Skeletal muscle satellite cell (primary cell): Measurements from ENCODE around the gene ZNF862.

Experiments
- H3K27me3 ChIP-seq: 2 replicates; pipeline ENCODE4 v1.7.0; 2013; ENCODE audit warnings: low read length; ENCODE audit not compliant: control insufficient read depth, insufficient read depth
- H3K36me3 ChIP-seq: 2 replicates; pipeline ENCODE4 v1.7.0; 2013; ENCODE audit warnings: mild to moderate bottlenecking, control low read depth, low read length; ENCODE audit not compliant: insufficient read depth
- H3K4me1 ChIP-seq: 2 replicates; pipeline ENCODE4 v1.7.0; 2013; ENCODE audit warnings: low read length; ENCODE audit not compliant: control insufficient read depth, insufficient read depth
- H3K4me2 ChIP-seq: 2 replicates; pipeline ENCODE4 v1.7.0; 2013; ENCODE audit warnings: mild to moderate bottlenecking, low read length
- H3K4me3 ChIP-seq: 2 replicates; pipeline ENCODE4 v1.7.0; 2013; ENCODE audit warnings: low read length
- H3K9ac ChIP-seq: 2 replicates; pipeline ENCODE4 v1.7.0; 2013; ENCODE audit warnings: mild to moderate bottlenecking, low read depth, low read length, moderate library complexity
- H3K9me3 ChIP-seq: replicated peaks from 2 replicates; pipeline ENCODE4 v1.7.0; 2013; ENCODE audit warnings: mild to moderate bottlenecking, control low read depth, low read length

The ZNF862 gene

GRCh38 chr7:149819141-149819960 is 18.8 kb upstream of the ZNF862 start:
- Histone ChIP-seq H3K9ac (no peak overlapping the region), H3K36me3 (no peaks in the 10 kb centered on the region), H3K4me2 (no peak overlapping the region), H3K27me3 (peaks cover 39% of the 10 kb centered on the region), H3K4me3 (no peak overlapping the region), H3K9me3 (no peaks in the 10 kb centered on the region), H3K4me1 (no peaks in the 10 kb centered on the region)

GRCh38 chr7:149819961-149820340 is 18.2 kb upstream of the ZNF862 start:
- peaks cover 39% of the 10 kb centered on the region for H3K27me3 ChIP-seq

GRCh38 chr7:149820622-149821190 is 17.5 kb upstream of the ZNF862 start:
- Histone ChIP-seq H3K27me3 (peaks cover 44% of the 10 kb centered on the region), H3K4me1 (no peaks in the 10 kb centered on the region), H3K9me3 (no peaks in the 10 kb centered on the region), H3K4me3 (no peak overlapping the region), H3K9ac (no peak overlapping the region), H3K4me2 (no peak overlapping the region), H3K36me3 (no peaks in the 10 kb centered on the region)

More at GRCh38 chr7:149819961-149820340, 18.2 kb upstream of the ZNF862 start:
- Histone ChIP-seq H3K9me3 (no peaks in the 10 kb centered on the region), H3K4me1 (no peaks in the 10 kb centered on the region), H3K36me3 (no peaks in the 10 kb centered on the region), H3K4me2 (no peak overlapping the region), H3K9ac (no peak overlapping the region), H3K4me3 (no peak overlapping the region)

GRCh38 chr7:149821191-149822148 is 16.7 kb upstream of the ZNF862 start:
- H3K9ac ChIP-seq: no peak overlapping the region
- H3K9me3 ChIP-seq: no peaks in the 10 kb centered on the region
- H3K4me3 ChIP-seq: no peak overlapping the region
- no peaks in the 10 kb centered on the region for H3K36me3 ChIP-seq
- H3K27me3 ChIP-seq: peaks cover 47% of the 10 kb centered on the region
- H3K4me1 ChIP-seq: no peaks in the 10 kb centered on the region
- H3K4me2 ChIP-seq: no peak overlapping the region

- H3K9ac ChIP-seq: no peak overlapping the region
These were observed 15.7 kb upstream of the ZNF862 start for GRCh38 chr7:149822353-149822943.

GRCh38 chr7:149823191-149823630 is 15.0 kb upstream of the ZNF862 start:
- H3K4me1 ChIP-seq: no peaks in the 10 kb centered on the region
- no peaks in the 10 kb centered on the region for H3K36me3 ChIP-seq
- no peak overlapping the region for H3K4me3 ChIP-seq
- H3K9ac ChIP-seq: no peak overlapping the region
- H3K9me3 ChIP-seq: no peaks in the 10 kb centered on the region
- H3K27me3 ChIP-seq: peaks cover 49% of the 10 kb centered on the region
- no peak overlapping the region for H3K4me2 ChIP-seq

More at GRCh38 chr7:149822353-149822943, 15.7 kb upstream of the ZNF862 start:
- no peaks in the 10 kb centered on the region for H3K9me3 ChIP-seq
- peaks cover 49% of the 10 kb centered on the region for H3K27me3 ChIP-seq
- H3K4me2 ChIP-seq: no peak overlapping the region
- H3K36me3 ChIP-seq: no peaks in the 10 kb centered on the region
- no peak overlapping the region for H3K4me3 ChIP-seq
- H3K4me1 ChIP-seq: no peaks in the 10 kb centered on the region

GRCh38 chr7:149823631-149824199 is 14.5 kb upstream of the ZNF862 start:
- H3K9me3 ChIP-seq: no peaks in the 10 kb centered on the region
- H3K9ac ChIP-seq: no peak overlapping the region
- H3K36me3 ChIP-seq: no peaks in the 10 kb centered on the region
- no peak overlapping the region for H3K4me2 ChIP-seq
- no peaks in the 10 kb centered on the region for H3K4me1 ChIP-seq
- H3K4me3 ChIP-seq: no peak overlapping the region
- peaks cover 49% of the 10 kb centered on the region for H3K27me3 ChIP-seq

- no peaks in the 10 kb centered on the region for H3K4me1 ChIP-seq
- H3K36me3 ChIP-seq: no peaks in the 10 kb centered on the region
- peaks cover 49% of the 10 kb centered on the region for H3K27me3 ChIP-seq
- H3K4me2 ChIP-seq: no peak overlapping the region
- no peak overlapping the region for H3K4me3 ChIP-seq
- H3K9ac ChIP-seq: no peak overlapping the region
- H3K9me3 ChIP-seq: no peaks in the 10 kb centered on the region
These were observed 13.9 kb upstream of the ZNF862 start for GRCh38 chr7:149824301-149824741.

GRCh38 chr7:149824748-149825566 is 13.2 kb upstream of the ZNF862 start:
- Histone ChIP-seq H3K36me3 (no peaks in the 10 kb centered on the region), H3K4me3 (no peak overlapping the region), H3K27me3 (peaks cover 49% of the 10 kb centered on the region), H3K9me3 (no peaks in the 10 kb centered on the region), H3K4me2 (no peak overlapping the region), H3K9ac (no peak overlapping the region), H3K4me1 (no peaks in the 10 kb centered on the region)

GRCh38 chr7:149825567-149826343 is 12.4 kb upstream of the ZNF862 start:
- Histone ChIP-seq H3K4me3 (no peak overlapping the region), H3K9me3 (no peaks in the 10 kb centered on the region), H3K27me3 (peaks cover 42% of the 10 kb centered on the region), H3K36me3 (no peaks in the 10 kb centered on the region), H3K4me1 (no peaks in the 10 kb centered on the region), H3K9ac (no peak overlapping the region), H3K4me2 (no peak overlapping the region)
